ENCODE measurements around the gene ONECUT3. TPM values are rescaled to one million over a fixed set of nuclear protein-coding genes. Genes with fewer than 3 reads are reported as not detected.

The ONECUT3 gene
- total and polyA plus RNA-seq, 2 of the 4 experiments (the other 2 are of a cell fraction): not detected

- Histone ChIP-seq H3K14ac (replicated peaks; ENCODE audit: low read depth, low read length) (no peak overlapping the region), H4K20me1 (ENCODE audit: insufficient read depth, low read length) (no peaks in the 10 kb centered on the region), H3K27me3 (ENCODE audit: control insufficient read depth, insufficient read depth, low read length) (peaks cover 60% of the 10 kb centered on the region), H3K36me3 (ENCODE audit: control insufficient read depth, insufficient read depth, low read length) (no peaks in the 10 kb centered on the region), H3K4ac (ENCODE audit: low read depth, low read length) (no peak overlapping the region), H2BK5ac (ENCODE audit: low read depth, low read length, poor library complexity, severe bottlenecking) (no peak overlapping the region), H2AK5ac (ENCODE audit: low read depth, low read length) (no peak overlapping the region), H3K4me1 (ENCODE audit: control insufficient read depth, insufficient read depth, low read length) (no peaks in the 10 kb centered on the region), H3K18ac (ENCODE audit: low read depth, low read length) (no peak overlapping the region), H3K9me3 (ENCODE audit: control insufficient read depth, insufficient read depth, low read length) (peaks cover 12% of the 10 kb centered on the region), H3K9me1 (ENCODE audit: insufficient read depth, low read length) (no peaks in the 10 kb centered on the region), H3K56ac (ENCODE audit: extremely low read depth, insufficient read depth, low read length) (no peak overlapping the region), H3K79me1 (ENCODE audit: low read depth in 1 of 2, low read length in 2 of 2) (no peaks in the 10 kb centered on the region), H4K91ac (ENCODE audit: insufficient read depth, low read depth, low read length) (no peak overlapping the region), H2AK9ac (replicated peaks; ENCODE audit: low read depth, low read length, poor library complexity) (no peak overlapping the region), H3K27ac (ENCODE audit: insufficient read depth, low read length) (no peak overlapping the region), H2AFZ (replicated peaks; ENCODE audit: low read length, poor library complexity) (peak overlapping the region; percentile 58), H2BK20ac (ENCODE audit: low read depth, low read length) (no peak overlapping the region), H4K8ac (ENCODE audit: low read depth in 2 of 2, low read length in 2 of 2) (no peak overlapping the region), H2BK120ac (ENCODE audit: low read depth, low read length) (no peak overlapping the region), H3K4me3 (ENCODE audit: insufficient read depth, low read depth, low read length) (no peak overlapping the region), H3K4me2 (ENCODE audit: low read depth, low read length) (no peak overlapping the region), H3K23ac (ENCODE audit: low read depth, low read length) (no peak overlapping the region), H4K5ac (ENCODE audit: low read depth, low read length) (no peak overlapping the region), H3K9ac (ENCODE audit: low read depth, low read length) (no peak overlapping the region), H2BK15ac (ENCODE audit: low read depth, low read length) (no peak overlapping the region)
- in situ Hi-C loops (cut with MboI; ENCODE audit: low sequenced_read_pairs) (loop anchor here (5.0 kb wide), 1 partner anchor 92 kb away; no protein-coding TSS in a partner anchor), intact Hi-C loops (cut with micrococcal nuclease) (no loop called here), dilution Hi-C loops (cut with HindIII; ENCODE audit: low sequenced_read_pairs, unreplicated experiment) (no loop called here)
- ATAC-seq (ENCODE audit: low read depth) (no peak), DNase-seq (no peak)
- POLR2A ChIA-PET (ENCODE audit: unreplicated experiment): no interaction called here
- CTCF ChIA-PET: no interaction called here
- no TSS peak for BruUV-seq (replicated peaks)
- WGBS, 2 experiments (ENCODE audit: extremely low coverage in 2 of 2, insufficient read length in 1 of 2): 55% methylated on average over 3 of the region's 9 CpGs; no CpG with 5 or more reads in 1 of the 2 experiments
- TF ChIP-seq ELK1 (IDR thresholded peaks at IDR 0.05; ENCODE audit: borderline replicate concordance, low read depth, low read length): no peak
Observed at GRCh38 chr19:1768918-1769644, 15.8 kb downstream of the ONECUT3 start.
